ENCODE measurements around the gene WNT5B. TPM values are rescaled to one million over a fixed set of nuclear protein-coding genes. Genes with fewer than 3 reads are reported as not detected.

WNT5B gene
- total RNA-seq, 3 donors from 2014 or later (not counting 1 experiment from before 2014, with no cell fraction given) = not detected

DNA sequence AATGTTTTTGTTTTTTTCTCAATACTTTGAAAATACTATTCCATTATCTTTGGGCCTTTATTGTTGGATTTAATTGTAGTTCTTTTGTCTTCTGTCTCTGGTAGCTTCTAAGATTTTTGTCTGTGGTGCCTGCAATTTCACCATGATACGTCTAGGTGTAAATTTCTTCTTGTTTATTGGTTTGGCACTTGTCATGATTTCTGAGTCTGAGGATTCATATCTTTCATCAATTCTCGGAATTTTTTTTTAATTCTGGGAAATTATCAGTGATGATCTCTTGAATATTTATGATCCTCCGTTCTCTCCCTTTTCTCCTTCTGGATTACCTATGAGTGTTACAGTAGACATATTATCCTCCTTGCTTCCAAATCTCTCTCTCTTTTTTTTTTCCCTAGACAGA lies 47.0 kb downstream of the WNT5B start:
- H3K27me3 ChIP-seq (ENCODE audit: control insufficient read depth, insufficient read depth, low read length) = no peaks in the 10 kb centered on the region
- H3K4me3 Mint-ChIP-seq = no peak overlapping the region
- WGBS (ENCODE audit: insufficient coverage) = 75% methylated on average over 2 of the region's 3 CpGs

DNA sequence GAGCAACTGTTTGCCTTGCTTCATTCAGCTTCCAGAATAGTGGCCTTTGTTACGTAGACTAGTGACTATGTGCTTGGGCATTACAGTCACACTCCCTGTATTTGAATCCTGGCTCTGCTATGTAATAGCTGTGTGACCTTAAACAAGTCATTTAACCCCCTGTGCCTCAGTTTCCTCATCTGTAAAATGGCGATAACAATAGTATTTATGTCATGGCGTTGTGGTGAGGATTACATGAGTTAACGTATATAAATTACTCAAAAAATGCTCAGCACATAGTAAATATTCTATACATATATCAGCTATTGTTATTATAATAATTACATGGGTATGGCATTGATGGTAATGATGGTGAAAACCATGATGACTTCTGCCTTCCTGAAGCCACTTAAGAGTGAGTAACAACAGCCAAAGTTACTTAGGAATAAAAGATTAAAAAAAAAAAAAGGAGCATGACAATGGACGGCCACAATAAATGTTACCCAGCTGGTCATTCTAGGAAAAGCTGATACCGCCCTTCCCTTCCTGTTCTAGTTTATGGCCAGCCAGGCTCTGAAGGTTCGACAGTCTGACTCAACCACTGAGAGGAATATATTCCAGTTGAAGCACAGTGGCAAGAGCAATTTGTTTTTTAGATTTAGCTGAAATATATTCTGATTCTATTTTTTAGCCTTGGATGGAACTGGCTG lies 51.9 kb downstream of the WNT5B start:
- Mint-ChIP-seq H3K27ac (no peak overlapping the region), H3K4me3 (no peak overlapping the region), H3K27me3 (ENCODE audit: low read depth in 2 of 2) (peaks cover 0 to 4% of the 10 kb centered on the region in 2 donors), H3K9me3 (no peaks in the 10 kb centered on the region), H3K36me3 (no peaks in the 10 kb centered on the region), H3K4me1 (no peaks in the 10 kb centered on the region)
- 77% methylated on average over 4 of the region's 7 CpGs for WGBS (ENCODE audit: insufficient coverage)
- intact Hi-C loops (cut with micrococcal nuclease) = no loop called here
- H3K9me3 ChIP-seq (ENCODE audit: control insufficient read depth, insufficient read depth, low read length) = no peaks in the 10 kb centered on the region
- DNase-seq (no peak), ATAC-seq (no peak)
- H3K4me3 ChIP-seq (ENCODE audit: low read length) = no peak overlapping the region
- H3K36me3 ChIP-seq (ENCODE audit: control insufficient read depth, insufficient read depth, low read length) = no peaks in the 10 kb centered on the region
- TF ChIP-seq, protein P1, sequence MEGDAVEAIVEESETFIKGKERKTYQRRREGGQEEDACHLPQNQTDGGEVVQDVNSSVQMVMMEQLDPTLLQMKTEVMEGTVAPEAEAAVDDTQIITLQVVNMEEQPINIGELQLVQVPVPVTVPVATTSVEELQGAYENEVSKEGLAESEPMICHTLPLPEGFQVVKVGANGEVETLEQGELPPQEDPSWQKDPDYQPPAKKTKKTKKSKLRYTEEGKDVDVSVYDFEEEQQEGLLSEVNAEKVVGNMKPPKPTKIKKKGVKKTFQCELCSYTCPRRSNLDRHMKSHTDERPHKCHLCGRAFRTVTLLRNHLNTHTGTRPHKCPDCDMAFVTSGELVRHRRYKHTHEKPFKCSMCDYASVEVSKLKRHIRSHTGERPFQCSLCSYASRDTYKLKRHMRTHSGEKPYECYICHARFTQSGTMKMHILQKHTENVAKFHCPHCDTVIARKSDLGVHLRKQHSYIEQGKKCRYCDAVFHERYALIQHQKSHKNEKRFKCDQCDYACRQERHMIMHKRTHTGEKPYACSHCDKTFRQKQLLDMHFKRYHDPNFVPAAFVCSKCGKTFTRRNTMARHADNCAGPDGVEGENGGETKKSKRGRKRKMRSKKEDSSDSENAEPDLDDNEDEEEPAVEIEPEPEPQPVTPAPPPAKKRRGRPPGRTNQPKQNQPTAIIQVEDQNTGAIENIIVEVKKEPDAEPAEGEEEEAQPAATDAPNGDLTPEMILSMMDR (IDR thresholded peaks at IDR 0.05) = no peak
- no peaks in the 10 kb centered on the region for H3K27me3 ChIP-seq (ENCODE audit: control insufficient read depth, insufficient read depth, low read length)
- H3K27ac ChIP-seq (ENCODE audit: low read length) = no peak overlapping the region
- no peaks in the 10 kb centered on the region for H3K4me1 ChIP-seq (ENCODE audit: control insufficient read depth, insufficient read depth, low read length)

More for the DNA sequence above, 47.0 kb downstream of the WNT5B start:
- Histone ChIP-seq H3K4me1 (ENCODE audit: control insufficient read depth, insufficient read depth, low read length) (peaks cover 2% of the 10 kb centered on the region), H3K4me3 (ENCODE audit: low read length) (no peak overlapping the region), H3K36me3 (ENCODE audit: control insufficient read depth, insufficient read depth, low read length) (no peaks in the 10 kb centered on the region), H3K9me3 (ENCODE audit: control insufficient read depth, insufficient read depth, low read length) (no peaks in the 10 kb centered on the region), H3K27ac (ENCODE audit: low read length) (no peak overlapping the region)
- peaks cover 0 to 4% of the 10 kb centered on the region in 2 donors for H3K27me3 Mint-ChIP-seq (ENCODE audit: low read depth in 2 of 2)
- no peaks in the 10 kb centered on the region for H3K9me3 Mint-ChIP-seq
- H3K4me1 Mint-ChIP-seq = peaks cover 7 to 11% of the 10 kb centered on the region in 2 donors
- no peaks in the 10 kb centered on the region for H3K36me3 Mint-ChIP-seq
- intact Hi-C loops (cut with micrococcal nuclease) = no loop called here
- ATAC-seq (no peak), DNase-seq (no peak)
- TF ChIP-seq, protein P1 (IDR thresholded peaks at IDR 0.05) = no peak
- no peak overlapping the region for H3K27ac Mint-ChIP-seq

DNA sequence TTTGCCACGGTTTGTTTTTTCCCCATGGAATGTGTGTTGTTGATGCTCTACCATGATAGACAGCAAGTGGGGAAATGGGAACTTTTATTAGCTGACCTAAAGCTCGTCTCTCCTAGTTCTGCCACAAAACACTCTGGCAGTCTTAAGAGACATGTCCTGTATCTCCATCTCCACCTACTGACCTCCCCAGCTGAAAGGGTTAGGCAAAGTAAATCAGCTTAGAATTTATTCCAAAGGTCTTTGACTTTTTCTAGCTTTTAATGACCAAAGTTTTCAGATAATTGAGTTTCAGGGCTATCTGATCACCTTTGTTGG lies 52.4 kb downstream of the WNT5B start:
- peaks cover 0 to 4% of the 10 kb centered on the region in 2 donors for H3K27me3 Mint-ChIP-seq (ENCODE audit: low read depth in 2 of 2)
- 81% methylated on average over 2 of the region's 2 CpGs for WGBS (ENCODE audit: insufficient coverage)
- H3K36me3 Mint-ChIP-seq = no peaks in the 10 kb centered on the region
- H3K27ac Mint-ChIP-seq = no peak overlapping the region
- TF ChIP-seq, protein P1 (IDR thresholded peaks at IDR 0.05) = no peak
- no peaks in the 10 kb centered on the region for H3K27me3 ChIP-seq (ENCODE audit: control insufficient read depth, insufficient read depth, low read length)
- no peak overlapping the region for H3K4me3 ChIP-seq (ENCODE audit: low read length)
- no peak overlapping the region for H3K4me3 Mint-ChIP-seq
- H3K9me3 ChIP-seq (ENCODE audit: control insufficient read depth, insufficient read depth, low read length) = no peaks in the 10 kb centered on the region
- no peak for ATAC-seq
- H3K27ac ChIP-seq (ENCODE audit: low read length) = no peak overlapping the region
- no peaks in the 10 kb centered on the region for H3K9me3 Mint-ChIP-seq
- H3K36me3 ChIP-seq (ENCODE audit: control insufficient read depth, insufficient read depth, low read length) = no peaks in the 10 kb centered on the region
- intact Hi-C loops (cut with micrococcal nuclease) = no loop called here
- H3K4me1 Mint-ChIP-seq = no peaks in the 10 kb centered on the region
- H3K4me1 ChIP-seq (ENCODE audit: control insufficient read depth, insufficient read depth, low read length) = no peaks in the 10 kb centered on the region
- DNase-seq = no peak
